Stimulated activated CD8-positive, alpha-beta memory T cell treated with anti-CD3 and anti-CD28 coated beads, Interleukin-2, amount 100 ng/mL, for 1 hour (primary cell): ENCODE results near the gene SLC28A1.
"Not testable (repeated sequence)": the region's sequence is repeated elsewhere in the genome, so short reads cannot be mapped to it uniquely, and the experiment has no call there.

ENCODE experiments used
- DNase-seq, 2 donors: peaks; one replicate each; pipeline ENCODE4 v3.0.0-alpha.2; 2020; ENCODE audit warnings: low read depth in 2 of 2

Gene SLC28A1

GRCh38 chr15:84883916-84884781, at the start of gene SLC28A1:
SLC28A1 (plus strand) TSS chr15:84884662; CDS start chr15:84887761, 3,099 bp downstream.
- no peak for DNase-seq

- DNase-seq: no peak
Observed at GRCh38 chr15:84834969-84835368, 49.5 kb upstream of the SLC28A1 start.

GRCh38 chr15:84835661-84836337, 48.7 kb upstream of the SLC28A1 start:
- no peak for DNase-seq

- DNase-seq: no peak
Observed at GRCh38 chr15:84836844-84837243, 47.6 kb upstream of the SLC28A1 start.

GRCh38 chr15:84839714-84840113, 44.7 kb upstream of the SLC28A1 start:
- no peak for DNase-seq

GRCh38 chr15:84840255-84840654, 44.2 kb upstream of the SLC28A1 start:
- no peak for DNase-seq

GRCh38 chr15:84840741-84841429, 43.6 kb upstream of the SLC28A1 start:
- DNase-seq: no peak

- DNase-seq: no peak
Observed at GRCh38 chr15:84842781-84843180, 41.7 kb upstream of the SLC28A1 start.

GRCh38 chr15:84844964-84845363, 39.5 kb upstream of the SLC28A1 start:
- DNase-seq: no peak

GRCh38 chr15:84845631-84846030, 38.8 kb upstream of the SLC28A1 start:
- DNase-seq: not testable (repeated sequence)

- DNase-seq: no peak
Observed at GRCh38 chr15:84846269-84846668, 38.2 kb upstream of the SLC28A1 start.

GRCh38 chr15:84847382-84847781, 37.1 kb upstream of the SLC28A1 start:
- DNase-seq: no peak

- DNase-seq: no peak
Observed at GRCh38 chr15:84852212-84852611, 32.2 kb upstream of the SLC28A1 start.

GRCh38 chr15:84855136-84855535, 29.3 kb upstream of the SLC28A1 start:
- no peak for DNase-seq

GRCh38 chr15:84855765-84856164, 28.7 kb upstream of the SLC28A1 start:
- no peak for DNase-seq

GRCh38 chr15:84856731-84857417, 27.6 kb upstream of the SLC28A1 start:
- DNase-seq: no peak

- DNase-seq: no peak
Observed at GRCh38 chr15:84857418-84858004, 27.0 kb upstream of the SLC28A1 start.

- no peak for DNase-seq
Observed at GRCh38 chr15:84858231-84858630, 26.2 kb upstream of the SLC28A1 start.

GRCh38 chr15:84859144-84859543, 25.3 kb upstream of the SLC28A1 start:
- DNase-seq: no peak

GRCh38 chr15:84859651-84860050, 24.8 kb upstream of the SLC28A1 start:
- DNase-seq: no peak

- DNase-seq: no peak
Observed at GRCh38 chr15:84861781-84862180, 22.7 kb upstream of the SLC28A1 start.
